ENCODE measurements around the gene WDR37.

The WDR37 gene

GRCh38 chr10:1056326-1057105 lies at the start of gene WDR37 (continued):
- TF ChIP-seq ZNF302 (tag by site-specific recombination; IDR thresholded peaks at IDR 0.05; ENCODE audit: low read depth) (no peak), ZFP41 (tag by site-specific recombination; IDR thresholded peaks at IDR 0.05; ENCODE audit: borderline replicate concordance) (no peak), ZNF37A (tag by site-specific recombination; IDR thresholded peaks at IDR 0.05) (peak; percentile 43; the same call in 1 of the 2 replicates), HIC1 (tag by site-specific recombination; IDR thresholded peaks at IDR 0.05) (peak; percentile 68; the same call in 1 of the 2 replicates), ZNF394 (tag by site-specific recombination; IDR thresholded peaks at IDR 0.05; ENCODE audit: borderline replicate concordance) (no peak), ZNF677 (tag by site-specific recombination; IDR thresholded peaks at IDR 0.05) (peak; percentile 52), SP2 (tag by site-specific recombination; IDR thresholded peaks at IDR 0.05) (peak; percentile 94), ZNF423 (tag by site-specific recombination; IDR thresholded peaks at IDR 0.05) (0 out of 2 replicates have a peak, but pooled peaks have one; percentile 12), ELK4 (IDR thresholded peaks at IDR 0.05; ENCODE audit: borderline replicate concordance, low read depth, low read length) (peak; percentile 46; the same call in 1 of the 2 replicates), ZNF18 (tag by site-specific recombination; IDR thresholded peaks at IDR 0.05) (no peak), ZNF785 (tag by site-specific recombination; IDR thresholded peaks at IDR 0.05) (no peak), ZNF48 (tag by site-specific recombination; IDR thresholded peaks at IDR 0.05) (no peak), ZNF23 (tag by site-specific recombination; IDR thresholded peaks at IDR 0.05; ENCODE audit: borderline replicate concordance) (no peak), ZNF426 (tag by site-specific recombination; IDR thresholded peaks at IDR 0.05) (no peak), ZNF169 (tag by site-specific recombination; IDR thresholded peaks at IDR 0.05) (no peak), ZNF658 (tag by site-specific recombination; IDR thresholded peaks at IDR 0.05) (no peak), CTCF (tag by site-specific recombination; IDR thresholded peaks at IDR 0.05) (no peak), ZNF843 (tag by site-specific recombination; IDR thresholded peaks at IDR 0.05) (peak; percentile 67), ZNF660 (tag by site-specific recombination; IDR thresholded peaks at IDR 0.05) (peak; percentile 81), ZNF701 (tag by site-specific recombination; IDR thresholded peaks at IDR 0.05) (no peak), ZNF341 (tag by site-specific recombination; IDR thresholded peaks at IDR 0.05; ENCODE audit: low read depth) (peak; percentile 12; the same call in 1 of the 2 replicates), ZNF335 (tag by site-specific recombination; conservative IDR thresholded peaks at IDR 0.05) (peak; percentile 98), ZNF214 (tag by site-specific recombination; IDR thresholded peaks at IDR 0.05; ENCODE audit: borderline replicate concordance) (no peak), ZNF202 (tag by site-specific recombination; IDR thresholded peaks at IDR 0.05; ENCODE audit: borderline replicate concordance) (no peak), ZNF148 (tag by site-specific recombination; IDR thresholded peaks at IDR 0.05; ENCODE audit: borderline replicate concordance) (no peak), ZSCAN5A (tag by site-specific recombination; IDR thresholded peaks at IDR 0.05) (no peak)

All from HEK293 (cell line).